Right cardiac atrium (tissue), 5 donors: ENCODE measurements around the gene DRGX. TPM values are rescaled to one million over a fixed set of nuclear protein-coding genes. Genes with fewer than 3 reads are reported as not detected.

Experiments
- ATAC-seq, 2 donors: fragments of 200-7000 bp; cut with Tn5 transposase; one replicate each; pipeline versions ENCODE4 v1.8.0 to v1.9.1; 2020; ENCODE audit warnings: moderate library complexity in 2 of 2, mild to moderate bottlenecking in 1 of 2
- DNase-seq, 3 donors: peaks; one replicate each; pipeline ENCODE4 v3.0.0-alpha.2; 2020
- H3K27ac ChIP-seq: one replicate; pipeline ENCODE4 v1.5.1; 2013; ENCODE audit warnings: mild to moderate bottlenecking, low read length, control low read depth, moderate library complexity
- H3K27me3 ChIP-seq: one replicate; pipeline ENCODE4 v1.6.1; 2013; ENCODE audit not compliant: control insufficient read depth, insufficient read depth
- H3K4me1 ChIP-seq: one replicate; pipeline ENCODE4 v1.6.1; 2013; ENCODE audit warnings: low read length; ENCODE audit not compliant: control insufficient read depth, insufficient read depth
- H3K4me3 ChIP-seq: one replicate; pipeline ENCODE4 v1.5.1; 2013; ENCODE audit warnings: low read length, control low read depth
- H3K9me3 ChIP-seq: one replicate; pipeline ENCODE4 v1.6.1; 2013; ENCODE audit warnings: low read length; ENCODE audit not compliant: control insufficient read depth
- WGBS: extraction: QIAGEN DNeasy Blood & Tissue Kit; methylation state at CpG from one replicate; pipeline ENCODE4 v1.1.7; 2013; 5-methylcytosine and 5-hydroxymethylcytosine counted together
- intact Hi-C, 4 donors: fragments of 100-400 bp; cut with DNase I; formaldehyde crosslinking; loops; one replicate each; pipeline versions ENCODE4 v1.11.0 to v1.14.0; 2022 to 2023
- polyA plus RNA-seq: library from polyadenylated mRNA; stranded (reverse); fragments of 200-250 nt; gene quantifications from one replicate; pipeline ENCODE4 v1.2.3, GENCODE V29; 2013
- total RNA-seq, 4 donors: library from RNA; stranded (reverse); fragmentation: NEBNext Ultra II Directional; extraction: Animal tissue kit (Norgen Biotek cat#: 25700); gene quantifications; one replicate each; pipeline ENCODE4 v1.2.1, GENCODE V29; 2021
- donor health status: healthy with polysubstance abuse.
- donor health status: DM: no; HTN: yes; CAD: no.
- donor health status: DM: no; HTN: no; CAD: no.
- donor health status: DM: no; HTN: yes; CAD: no; lungs with severe emphysema.
- donor health status: DM: yes; HTN: yes; CAD: no.

The DRGX gene
- total and polyA plus RNA-seq, 5 donors = not detected

- DNase-seq (no peak), ATAC-seq (no peak)
- intact Hi-C loops = no loop called here
- Histone ChIP-seq H3K9me3 (no peaks in the 10 kb centered on the region), H3K27ac (no peak overlapping the region), H3K4me3 (no peak overlapping the region), H3K4me1 (no peaks in the 10 kb centered on the region), H3K27me3 (no peaks in the 10 kb centered on the region)
- WGBS = 76% methylated on average over 14 of the region's 14 CpGs
Observed at GRCh38 chr10:49381111-49381900, 14.6 kb downstream of the DRGX start.

DNA sequence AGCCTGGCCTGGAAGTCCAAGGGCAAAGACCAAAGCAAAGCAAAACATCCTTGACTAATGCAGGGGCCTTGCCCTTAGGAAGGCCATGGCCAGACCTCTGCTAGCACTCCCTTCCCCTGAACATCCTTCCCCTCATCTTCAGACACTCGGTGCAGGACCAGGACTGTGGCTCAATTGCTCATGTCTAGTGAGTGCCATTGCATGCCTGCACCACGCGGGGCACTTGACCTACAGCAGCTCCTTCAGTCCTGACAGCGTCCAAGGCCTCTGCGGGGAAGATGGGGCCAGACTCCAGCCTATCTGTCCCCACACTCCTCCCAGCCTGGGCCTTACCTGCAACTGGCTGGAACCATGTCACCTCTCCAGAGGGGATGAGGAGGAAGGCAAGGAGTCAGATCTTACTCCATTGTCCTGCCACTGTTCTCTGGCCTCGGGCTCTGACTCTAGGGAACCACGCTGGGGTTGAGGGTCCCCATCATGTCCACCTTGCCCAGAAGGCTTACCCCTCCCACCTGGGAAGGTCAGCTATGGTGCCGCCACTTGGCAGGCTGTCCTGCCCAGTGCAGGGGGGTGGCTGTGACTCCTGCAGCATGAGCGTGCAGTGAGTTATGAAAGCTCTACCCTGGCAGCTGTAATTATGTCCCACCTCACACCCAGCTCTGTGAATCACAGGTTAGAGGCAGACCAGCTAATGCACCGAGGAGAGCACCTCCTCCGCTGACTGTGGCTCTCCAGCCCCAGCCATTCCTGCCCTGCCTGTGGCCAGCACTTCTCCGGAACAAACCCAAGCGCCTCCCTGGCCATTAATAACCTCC, 16.1 kb downstream of the DRGX start:
- intact Hi-C loops = no loop called here
- no peak overlapping the region for H3K4me3 ChIP-seq
- DNase-seq (no peak), ATAC-seq (peak in 1 of 2 donors; percentile 40)
- WGBS = 62% methylated on average over 13 of the region's 13 CpGs
- no peaks in the 10 kb centered on the region for H3K27me3 ChIP-seq
- H3K9me3 ChIP-seq = no peaks in the 10 kb centered on the region
- no peaks in the 10 kb centered on the region for H3K4me1 ChIP-seq
- H3K27ac ChIP-seq = no peak overlapping the region

- 67% methylated on average over 4 of the region's 4 CpGs for WGBS
- Histone ChIP-seq H3K9me3 (no peaks in the 10 kb centered on the region), H3K27me3 (no peaks in the 10 kb centered on the region), H3K27ac (no peak overlapping the region), H3K4me1 (no peaks in the 10 kb centered on the region), H3K4me3 (no peak overlapping the region)
- ATAC-seq (no peak), DNase-seq (peak in 1 of 3 donors; percentile 17)
- intact Hi-C loops = no loop called here
Observed at GRCh38 chr10:49377256-49377655, 18.6 kb downstream of the DRGX start.

DNA sequence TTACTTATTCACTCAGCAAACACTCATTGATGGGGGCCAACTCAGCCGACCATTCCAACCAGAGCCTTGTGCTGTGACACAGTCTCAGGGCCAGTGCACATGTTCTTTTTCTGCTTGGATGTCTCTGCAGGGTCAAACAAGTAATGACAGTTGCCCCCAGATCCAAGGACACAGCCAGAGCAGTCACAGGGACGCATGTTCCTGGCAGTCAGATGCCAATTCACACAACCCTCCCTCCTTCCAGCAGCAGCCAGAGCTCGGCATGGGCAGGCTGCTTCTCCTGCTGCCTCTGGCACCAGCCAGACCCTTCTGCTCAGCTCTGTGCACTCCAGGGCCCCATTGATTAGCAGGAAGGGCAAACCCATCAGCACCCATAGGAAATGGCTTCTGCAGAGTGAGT, 20.3 kb downstream of the DRGX start:
- intact Hi-C loops = no loop called here
- ATAC-seq (peak; percentile 51 to 56), DNase-seq (peak in 1 of 3 donors; percentile 32)
- H3K27me3 ChIP-seq = no peaks in the 10 kb centered on the region
- H3K4me1 ChIP-seq = no peaks in the 10 kb centered on the region
- H3K9me3 ChIP-seq = no peaks in the 10 kb centered on the region
- H3K4me3 ChIP-seq = no peak overlapping the region
- H3K27ac ChIP-seq = no peak overlapping the region
- 62% methylated on average over 3 of the region's 3 CpGs for WGBS

- 83% methylated on average over 5 of the region's 5 CpGs for WGBS
- Histone ChIP-seq H3K9me3 (no peaks in the 10 kb centered on the region), H3K27ac (no peak overlapping the region), H3K4me3 (no peak overlapping the region), H3K4me1 (no peaks in the 10 kb centered on the region), H3K27me3 (no peaks in the 10 kb centered on the region)
- DNase-seq (no peak), ATAC-seq (no peak)
- intact Hi-C loops = no loop called here
Observed at GRCh38 chr10:49374740-49375139, 21.1 kb downstream of the DRGX start.

GRCh38 chr10:49373361-49373760, 22.5 kb downstream of the DRGX start:
- intact Hi-C loops = no loop called here
- ATAC-seq (no peak), DNase-seq (no peak)
- H3K27me3 ChIP-seq = no peaks in the 10 kb centered on the region
- no peak overlapping the region for H3K27ac ChIP-seq
- WGBS = 89% methylated on average over 5 of the region's 5 CpGs
- no peak overlapping the region for H3K4me3 ChIP-seq
- H3K9me3 ChIP-seq = no peaks in the 10 kb centered on the region
- H3K4me1 ChIP-seq = no peaks in the 10 kb centered on the region

DNA sequence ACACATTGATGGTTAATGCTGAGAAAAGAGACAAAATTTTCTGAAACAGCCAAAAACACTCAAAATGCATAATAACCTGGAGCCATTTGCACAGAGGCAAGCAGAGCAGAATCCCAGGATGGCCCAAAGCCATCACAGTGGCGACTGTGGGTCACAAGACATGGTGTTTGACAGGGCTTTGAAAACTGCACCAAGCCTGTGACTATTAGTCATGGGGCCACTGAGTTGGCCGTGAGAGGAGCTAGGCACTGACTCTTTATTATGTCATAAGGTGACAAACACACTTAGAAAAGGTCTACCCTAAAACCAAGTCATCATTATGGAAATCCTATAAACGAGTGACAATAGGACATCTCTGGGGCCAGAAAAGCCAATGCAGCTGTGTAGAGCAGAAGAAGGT, 23.9 kb downstream of the DRGX start:
- ATAC-seq (no peak), DNase-seq (peak in 1 of 3 donors; percentile 7)
- H3K9me3 ChIP-seq = no peaks in the 10 kb centered on the region
- H3K27ac ChIP-seq = no peak overlapping the region
- H3K4me1 ChIP-seq = no peaks in the 10 kb centered on the region
- no peaks in the 10 kb centered on the region for H3K27me3 ChIP-seq
- H3K4me3 ChIP-seq = no peak overlapping the region
- 78% methylated on average over 3 of the region's 3 CpGs for whole genome bisulfite sequencing
- intact Hi-C loops = no loop called here

- ATAC-seq = no peak
- no peaks in the 10 kb centered on the region for H3K27me3 ChIP-seq
Observed at GRCh38 chr10:49370326-49371100, 25.4 kb downstream of the DRGX start.

DNA sequence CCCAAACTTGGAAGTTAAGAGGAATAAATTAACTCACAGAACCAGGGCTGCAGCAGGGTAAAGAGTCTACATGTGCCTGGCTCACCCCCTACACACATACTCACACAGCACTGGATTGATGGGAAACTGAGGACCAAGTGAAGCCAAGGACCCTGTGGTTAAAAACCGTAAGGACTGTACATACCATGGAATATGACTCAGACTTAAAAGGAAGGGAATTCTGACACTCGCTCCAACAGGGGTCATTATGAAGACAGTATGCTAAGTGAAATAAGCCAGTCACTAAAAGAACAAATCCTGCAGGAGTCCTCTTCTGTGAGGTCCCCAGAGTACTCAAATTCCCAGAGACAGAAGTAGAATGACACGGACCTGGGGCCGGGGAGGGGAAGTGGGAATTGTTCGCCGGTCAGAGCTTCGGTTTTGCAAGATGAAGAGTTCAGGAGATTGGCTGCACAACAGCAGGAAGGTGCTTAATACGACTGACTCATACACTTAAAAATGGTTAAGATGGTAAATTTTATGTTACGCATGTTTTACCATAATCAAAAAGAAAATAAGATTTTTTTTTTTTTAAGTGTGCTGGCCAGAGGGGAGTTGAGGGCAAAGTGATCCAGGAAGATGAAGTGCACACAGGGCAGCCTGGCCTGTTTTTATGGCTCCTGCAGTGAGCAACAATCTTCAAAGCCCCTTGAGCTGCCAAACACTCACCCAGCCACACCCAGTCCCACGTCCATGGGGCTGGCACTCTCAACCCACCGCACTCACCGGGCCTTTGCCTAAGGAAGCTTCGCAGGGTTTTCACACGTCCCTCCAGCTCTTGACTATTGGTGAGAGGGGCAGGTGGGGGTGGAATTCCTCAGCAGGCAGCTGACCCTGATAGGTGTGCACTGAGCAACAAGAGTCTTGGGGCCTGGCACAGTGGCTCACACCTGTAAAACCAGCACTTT, 26.4 kb downstream of the DRGX start:
- Histone ChIP-seq H3K27me3 (no peaks in the 10 kb centered on the region), H3K27ac (no peak overlapping the region), H3K4me3 (no peak overlapping the region), H3K4me1 (no peaks in the 10 kb centered on the region), H3K9me3 (no peaks in the 10 kb centered on the region)
- no peak for DNase-seq
- WGBS = 69% methylated on average over 14 of the region's 14 CpGs
- no peak for ATAC-seq
- intact Hi-C loops = no loop called here

More at GRCh38 chr10:49370326-49371100, 25.4 kb downstream of the DRGX start:
- Histone ChIP-seq H3K4me1 (no peaks in the 10 kb centered on the region), H3K27ac (no peak overlapping the region), H3K9me3 (no peaks in the 10 kb centered on the region), H3K4me3 (no peak overlapping the region)
- no peak for DNase-seq
- WGBS = 80% methylated on average over 8 of the region's 8 CpGs
- intact Hi-C loops = no loop called here

- no peaks in the 10 kb centered on the region for H3K9me3 ChIP-seq
- WGBS = 75% methylated on average over 4 of the region's 4 CpGs
- intact Hi-C loops = no loop called here
Observed at GRCh38 chr10:49368256-49368655, 27.6 kb downstream of the DRGX start.

More at GRCh38 chr10:49368256-49368655, 27.6 kb downstream of the DRGX start:
- DNase-seq (no peak), ATAC-seq (no peak)
- Histone ChIP-seq H3K4me3 (no peak overlapping the region), H3K27ac (no peak overlapping the region), H3K27me3 (no peaks in the 10 kb centered on the region), H3K4me1 (no peaks in the 10 kb centered on the region)
